ENCODE results near the gene ABCA8.
"Not testable (repeated sequence)": the region's sequence is repeated elsewhere in the genome, so short reads cannot be mapped to it uniquely, and the experiment has no call there.

ABCA8 gene

DNA sequence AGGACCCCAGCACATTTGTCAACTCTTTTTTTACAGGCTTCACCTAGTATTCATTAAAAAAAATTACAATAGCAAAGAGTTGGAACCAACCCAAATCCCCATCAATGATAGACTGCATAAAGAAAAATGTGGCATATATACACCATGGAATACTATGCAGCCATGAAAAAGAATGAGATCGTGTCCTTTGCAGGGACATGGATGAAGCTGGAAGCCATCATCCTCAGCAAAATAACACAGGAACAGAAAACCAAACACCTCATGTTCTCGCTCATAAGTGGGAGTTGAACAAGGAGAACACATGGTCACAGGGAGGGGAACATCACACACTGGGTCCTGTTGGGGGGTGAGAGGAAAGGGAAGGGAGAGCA, 11.4 kb downstream of the ABCA8 start:
- DNase-seq: not testable (repeated sequence)

GRCh38 chr17:68943123-68943811, 11.9 kb downstream of the ABCA8 start:
- DNase-seq: no peak

DNA sequence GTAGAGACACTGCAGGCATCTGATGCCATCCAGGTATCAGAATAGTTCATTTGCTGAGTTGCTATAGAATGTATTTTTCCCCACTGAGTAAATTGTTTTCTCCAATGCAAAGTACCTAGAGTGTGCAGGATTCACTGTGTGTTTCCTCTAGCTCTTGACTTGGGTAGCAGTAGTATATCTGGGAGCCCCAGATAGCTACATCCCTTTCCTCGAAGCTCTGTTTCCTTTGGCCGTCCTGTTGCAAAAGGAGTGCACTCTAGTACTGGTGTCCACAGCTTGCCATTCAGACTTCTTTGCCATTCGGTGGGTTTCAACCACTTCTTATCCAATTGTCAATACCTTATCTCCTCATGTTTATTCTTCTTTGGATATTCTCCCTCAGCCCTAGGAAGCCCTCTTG, 12.8 kb downstream of the ABCA8 start:
- no peak for DNase-seq

- no peak for DNase-seq
These were observed 13.4 kb downstream of the ABCA8 start for GRCh38 chr17:68941761-68942160.

- DNase-seq: no peak
These were observed 16.0 kb downstream of the ABCA8 start for GRCh38 chr17:68939195-68939594.

DNA sequence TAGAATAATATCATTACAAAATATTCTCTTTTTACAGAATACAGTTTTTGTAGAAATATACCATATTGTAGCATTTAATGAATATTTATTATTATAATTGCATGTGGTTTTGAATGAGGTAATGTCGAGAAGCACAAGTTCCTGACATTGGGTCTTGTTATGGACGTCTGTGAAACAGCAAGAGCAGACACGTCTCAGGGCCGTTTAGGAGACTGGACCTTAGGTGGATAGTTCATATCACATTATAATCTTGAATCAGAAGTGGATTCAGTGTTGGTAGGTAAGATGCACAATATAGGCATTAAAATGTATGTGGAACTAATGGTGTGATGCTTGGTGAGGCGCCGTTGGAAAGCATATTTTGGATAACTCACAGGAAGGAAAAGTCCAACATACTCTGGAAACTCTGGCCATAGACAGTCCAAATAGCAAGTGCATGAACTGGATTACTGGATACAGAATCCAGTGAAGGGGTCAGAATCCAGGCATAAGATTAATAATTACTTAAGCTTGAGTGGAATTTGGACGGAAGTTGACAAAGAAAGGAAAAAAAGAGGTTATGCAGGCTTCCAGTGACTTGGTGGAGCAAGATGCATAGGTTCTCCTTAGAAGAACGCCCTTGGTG, 17.2 kb downstream of the ABCA8 start:
- no peak for DNase-seq

DNA sequence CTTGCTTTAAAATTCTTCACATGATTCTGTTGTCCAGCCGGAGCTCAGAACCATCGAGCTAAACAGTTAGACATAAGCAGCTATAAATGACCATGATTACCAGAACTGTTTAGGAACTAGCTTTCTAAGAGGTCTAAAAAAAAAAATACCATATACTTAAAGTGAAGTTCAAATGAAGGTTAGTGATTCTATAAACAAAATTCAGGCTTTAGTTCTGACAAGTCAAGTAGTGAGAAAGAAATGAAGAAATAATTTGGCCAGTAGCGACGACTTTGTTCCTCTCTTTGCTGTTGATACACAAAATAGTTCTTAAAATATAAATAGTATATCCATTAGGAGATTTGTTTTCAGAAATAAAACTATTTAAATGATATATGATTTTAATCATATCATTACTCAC, 27.7 kb downstream of the ABCA8 start:
- no peak for DNase-seq

GRCh38 chr17:68924793-68925720, 30.1 kb downstream of the ABCA8 start:
- DNase-seq: no peak

DNA sequence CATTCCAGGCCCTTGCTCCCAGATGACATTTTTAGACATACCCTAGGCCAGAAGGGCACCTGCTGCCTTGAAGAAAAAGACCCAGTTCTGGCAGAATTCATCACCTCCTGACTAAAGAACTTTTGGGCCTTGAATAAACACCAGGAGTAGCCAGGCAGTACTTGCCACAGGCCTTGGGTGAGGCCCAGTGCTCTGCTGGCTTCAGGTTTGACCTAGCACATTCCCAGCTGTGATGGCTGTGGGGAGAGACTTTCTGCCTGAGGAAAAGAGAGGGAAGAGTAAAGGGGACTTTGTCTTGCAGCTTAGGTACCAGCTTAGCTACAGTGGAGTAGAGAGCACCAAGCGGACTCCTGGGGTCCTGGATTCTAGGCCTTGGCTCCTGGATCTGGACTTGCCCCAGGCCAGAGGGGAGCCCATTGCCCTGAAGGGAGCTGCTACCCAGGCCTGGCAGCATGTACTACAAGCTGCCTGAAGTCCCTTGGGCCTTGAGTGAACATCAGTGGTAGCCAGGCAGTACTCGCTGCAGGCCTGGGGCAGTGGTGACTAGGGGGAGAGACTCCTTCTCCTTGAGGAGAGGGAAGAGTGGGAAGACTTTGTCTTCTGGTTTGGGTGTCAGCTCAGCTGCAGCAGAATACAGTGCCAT, 44.3 kb downstream of the ABCA8 start:
- DNase-seq: peak in 3 of 51 donors; percentile 10 to 71 (median 17)

GRCh38 chr17:68910251-68910705, 44.9 kb downstream of the ABCA8 start:
- DNase-seq: peak in 41 of 51 donors; percentile 4 to 87 (median 59)

- DNase-seq: peak in 3 of 51 donors; percentile 4 to 45 (median 5)
These were observed 46.1 kb downstream of the ABCA8 start for GRCh38 chr17:68909066-68909465.

- peak in 1 of 51 donors; percentile 14 for DNase-seq
These were observed 47.1 kb downstream of the ABCA8 start for GRCh38 chr17:68908045-68908444.

DNA sequence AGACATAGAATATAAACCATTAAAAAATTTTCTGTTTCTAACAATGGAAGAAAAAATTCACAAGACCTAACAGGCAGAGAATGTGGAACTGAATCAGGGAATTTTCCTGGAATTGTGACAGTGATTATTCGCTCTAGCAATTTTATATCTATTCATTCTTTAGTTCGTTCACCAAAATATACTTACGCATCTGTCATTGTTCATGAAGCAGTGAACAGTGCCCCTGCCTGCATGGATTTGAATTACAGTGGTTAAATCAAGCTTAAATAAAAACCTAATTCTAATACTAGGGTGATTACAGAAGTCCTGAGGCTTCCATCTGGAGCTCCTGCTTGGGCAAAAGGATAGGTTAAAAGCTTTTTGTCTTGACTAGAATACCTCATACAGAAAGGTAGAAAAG, 48.6 kb downstream of the ABCA8 start:
- peak in 3 of 51 donors; percentile 9 to 55 (median 11) for DNase-seq

DNA sequence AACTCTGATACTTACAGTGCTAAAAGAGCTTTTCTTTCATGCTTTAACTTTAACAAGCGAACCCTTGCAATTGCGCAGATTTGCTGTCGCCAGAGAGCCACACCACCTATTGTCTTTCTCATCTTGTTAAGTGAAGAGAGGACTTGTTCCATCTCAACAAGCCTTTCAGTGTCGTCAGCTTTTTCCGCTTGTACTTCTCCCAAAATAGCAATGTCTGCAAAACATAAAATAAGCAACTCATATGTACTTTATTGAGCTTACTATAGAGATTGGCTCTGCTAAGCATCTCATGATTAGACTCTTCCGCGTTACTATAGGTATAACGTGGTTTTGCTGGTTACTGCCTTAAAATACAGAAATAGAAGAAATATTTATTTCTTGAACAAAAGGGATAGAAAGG, 51.9 kb downstream of the ABCA8 start:
- no peak for DNase-seq

DNA sequence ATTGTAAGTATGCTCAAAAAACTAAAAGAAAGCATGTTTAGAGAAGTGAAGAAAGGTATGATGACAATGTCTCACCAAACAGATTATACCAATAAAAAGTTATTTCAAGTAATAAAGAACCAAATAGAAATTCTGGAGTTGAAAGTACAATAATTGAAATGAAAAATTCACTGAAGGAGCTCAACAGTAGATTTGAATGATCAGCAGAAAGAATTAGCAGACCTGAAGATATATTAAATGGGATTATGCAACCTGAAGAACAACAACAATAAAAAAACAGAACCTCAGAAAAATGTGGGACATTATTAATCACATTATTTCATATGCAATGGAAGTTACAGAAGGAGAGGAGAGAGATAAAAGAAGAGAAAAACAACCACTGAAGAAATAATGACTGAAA, 57.6 kb downstream of the ABCA8 start:
- DNase-seq: no peak

- DNase-seq: no peak
These were observed 62.5 kb downstream of the ABCA8 start for GRCh38 chr17:68892658-68893057.

DNA sequence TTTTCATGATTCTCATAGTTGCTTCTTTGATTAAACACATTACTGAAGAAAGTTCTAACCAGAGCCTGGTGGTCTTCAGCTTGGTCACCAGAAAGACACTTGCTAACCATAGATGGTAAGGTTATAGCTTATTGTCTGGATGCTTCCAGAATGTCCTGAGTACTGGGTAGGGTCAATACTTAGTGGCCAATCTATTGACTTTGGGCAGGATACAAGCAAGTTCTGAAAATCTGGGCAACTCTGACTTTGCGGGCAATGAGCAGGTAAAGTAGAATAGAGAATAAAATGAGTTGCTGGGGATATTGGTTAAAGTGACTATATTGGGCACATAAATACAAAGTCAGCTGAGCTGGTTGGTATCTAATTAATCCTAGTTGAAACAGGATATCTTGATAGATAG, 63.0 kb downstream of the ABCA8 start:
- DNase-seq: no peak

- no peak for DNase-seq
These were observed 68.8 kb downstream of the ABCA8 start for GRCh38 chr17:68886401-68886800.

GRCh38 chr17:68884888-68885287, 70.3 kb downstream of the ABCA8 start:
- DNase-seq: no peak

DNA sequence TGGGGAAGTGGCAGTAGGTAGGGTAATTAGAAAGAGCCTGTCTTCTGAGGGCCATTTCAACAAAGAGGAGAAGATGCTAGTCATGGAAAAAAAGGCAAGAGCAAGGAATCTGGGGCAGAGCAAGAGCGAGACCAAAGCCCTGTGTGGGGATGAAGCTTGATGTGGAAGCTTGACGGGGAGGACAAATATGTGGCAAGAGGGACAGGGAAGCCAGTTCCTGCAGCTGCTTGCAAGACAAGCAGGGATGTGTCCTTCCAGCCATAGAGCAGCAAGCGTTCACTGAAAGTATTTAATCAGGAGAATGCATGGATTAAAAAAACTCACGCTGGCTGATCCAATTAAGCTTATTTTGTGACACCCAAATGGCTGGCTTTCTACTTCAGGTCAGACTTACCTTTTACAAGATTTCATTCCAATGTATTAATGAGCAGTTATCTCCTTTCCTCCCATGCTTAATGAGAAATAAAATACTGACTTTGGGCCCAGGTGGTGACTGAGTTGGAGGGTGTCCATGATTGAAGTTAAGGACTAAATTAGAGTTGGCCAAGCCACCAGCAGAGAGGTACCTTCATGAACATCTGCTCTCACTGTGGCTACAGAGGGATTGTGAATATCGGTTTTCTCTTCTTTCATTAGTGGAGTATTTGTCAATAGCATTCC, 76.8 kb downstream of the ABCA8 start:
- no peak for DNase-seq

- no peak for DNase-seq
These were observed 83.7 kb downstream of the ABCA8 start for GRCh38 chr17:68871447-68871846.

Data from hypothalamus (tissue), 51 donors.